ENCODE data around the gene OR4F6.
"Not testable (repeated sequence)": the region's sequence is repeated elsewhere in the genome, so short reads cannot be mapped to it uniquely, and the experiment has no call there.

The OR4F6 gene

GRCh38 chr15:101803209-101803608, at the start of gene OR4F6:
Gene OR4F6 (plus strand): TSS chr15:101803509. CDS start chr15:101805720, 2,211 bp downstream.
- no peak for DNase-seq (ENCODE audit: low read depth, low spot score)

- not testable (repeated sequence) for DNase-seq (ENCODE audit: low read depth, low spot score)
Measured at GRCh38 chr15:101764669-101765339, 38.5 kb upstream of the OR4F6 start.

GRCh38 chr15:101765340-101765671, 38.0 kb upstream of the OR4F6 start:
- not testable (repeated sequence) for DNase-seq (ENCODE audit: low read depth, low spot score)

GRCh38 chr15:101765772-101766456, 37.4 kb upstream of the OR4F6 start:
- no peak for DNase-seq (ENCODE audit: low read depth, low spot score)

GRCh38 chr15:101767083-101767640, 36.1 kb upstream of the OR4F6 start:
- DNase-seq (ENCODE audit: low read depth, low spot score) = not testable (repeated sequence)

- no peak for DNase-seq (ENCODE audit: low read depth, low spot score)
Measured at GRCh38 chr15:101772921-101773320, 30.4 kb upstream of the OR4F6 start.

- DNase-seq (ENCODE audit: low read depth, low spot score) = no peak
Measured at GRCh38 chr15:101773496-101774100, 29.7 kb upstream of the OR4F6 start.

- DNase-seq (ENCODE audit: low read depth, low spot score) = no peak
Measured at GRCh38 chr15:101775136-101775535, 28.2 kb upstream of the OR4F6 start.

GRCh38 chr15:101778576-101778975, 24.7 kb upstream of the OR4F6 start:
- DNase-seq (ENCODE audit: low read depth, low spot score) = not testable (repeated sequence)

GRCh38 chr15:101780225-101780624, 23.1 kb upstream of the OR4F6 start:
- not testable (repeated sequence) for DNase-seq (ENCODE audit: low read depth, low spot score)

- no peak for DNase-seq (ENCODE audit: low read depth, low spot score)
Measured at GRCh38 chr15:101781928-101782327, 21.4 kb upstream of the OR4F6 start.

- no peak for DNase-seq (ENCODE audit: low read depth, low spot score)
Measured at GRCh38 chr15:101784644-101785043, 18.7 kb upstream of the OR4F6 start.

GRCh38 chr15:101786422-101786821, 16.9 kb upstream of the OR4F6 start:
- not testable (repeated sequence) for DNase-seq (ENCODE audit: low read depth, low spot score)

- DNase-seq (ENCODE audit: low read depth, low spot score) = not testable (repeated sequence)
Measured at GRCh38 chr15:101788001-101788400, 15.3 kb upstream of the OR4F6 start.

GRCh38 chr15:101788503-101789269, 14.6 kb upstream of the OR4F6 start:
- DNase-seq (ENCODE audit: low read depth, low spot score) = not testable (repeated sequence)

- not testable (repeated sequence) for DNase-seq (ENCODE audit: low read depth, low spot score)
Measured at GRCh38 chr15:101790748-101791147, 12.6 kb upstream of the OR4F6 start.

GRCh38 chr15:101793981-101794380, 9.3 kb upstream of the OR4F6 start:
- not testable (repeated sequence) for DNase-seq (ENCODE audit: low read depth, low spot score)

- no peak for DNase-seq (ENCODE audit: low read depth, low spot score)
Measured at GRCh38 chr15:101795455-101795854, 7.9 kb upstream of the OR4F6 start.

- no peak for DNase-seq (ENCODE audit: low read depth, low spot score)
Measured at GRCh38 chr15:101799665-101800064, 3.6 kb upstream of the OR4F6 start.

GRCh38 chr15:101801048-101801447, 2.3 kb upstream of the OR4F6 start:
- no peak for DNase-seq (ENCODE audit: low read depth, low spot score)

GRCh38 chr15:101803676-101804075, 367 bp downstream of the OR4F6 start:
- no peak for DNase-seq (ENCODE audit: low read depth, low spot score)

- DNase-seq (ENCODE audit: low read depth, low spot score) = no peak
Measured at GRCh38 chr15:101804375-101804774, 1.1 kb downstream of the OR4F6 start.

Measured in activated naive CD8-positive, alpha-beta T cell treated with anti-CD3 and anti-CD28 coated beads, Interleukin-2, amount 50 U/mL, for 16 hours (primary cell).